PFSK-1 (cell line): Measurements from ENCODE around the gene MGAT1.

Experiments used
- POLR2AphosphoS5 ChIP-seq: IDR thresholded peaks from 2 replicates; pipeline ENCODE4 v1.6.1; 2012; ENCODE audit warnings: low read depth, mild to moderate bottlenecking, control low read depth, low read length, moderate library complexity
- SIN3A ChIP-seq: IDR thresholded peaks from 2 replicates; pipeline ENCODE4 v1.6.1; 2012; ENCODE audit warnings: mild to moderate bottlenecking, low read length, moderate library complexity, borderline replicate concordance; ENCODE audit not compliant: insufficient read depth

DNA sequence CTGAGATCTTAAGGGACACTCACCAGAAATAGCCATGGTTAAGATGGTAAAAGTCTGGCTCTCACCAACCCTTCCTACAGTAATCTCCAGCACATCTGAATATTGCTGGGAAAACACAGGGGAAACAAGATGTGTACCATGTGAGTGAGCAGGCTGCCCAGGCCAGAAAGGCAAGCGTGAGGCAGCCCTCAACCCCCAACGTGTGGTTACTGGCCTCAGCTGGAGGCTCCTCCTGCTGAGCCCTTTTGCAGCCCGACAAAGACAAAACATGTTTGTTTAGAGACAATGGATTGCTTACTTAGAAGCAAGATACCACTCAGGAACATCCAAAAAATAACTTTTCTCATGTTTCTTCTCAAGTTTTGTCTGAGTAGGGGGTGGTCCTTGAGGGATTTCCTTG lies 41.8 kb upstream of the MGAT1 start:
- TF ChIP-seq SIN3A: no peak
- no peak for TF ChIP-seq POLR2AphosphoS5
